Smooth muscle cell (in vitro differentiated cells): Measurements from ENCODE around the gene HBA1. TPM values are rescaled to one million over a fixed set of nuclear protein-coding genes. Genes with fewer than 3 reads are reported as not detected.

Experiments used
- DNase-seq: peaks from one replicate; lab custom pipeline; 2025; ENCODE audit not compliant: unreplicated experiment; lab: John Stamatoyannopoulos, UW
- H2AFZ ChIP-seq: fragments of 200-600 bp; sonication (generic); 2 replicates; pipeline ENCODE4 v1.6.0; 2016; ENCODE audit warnings: antibody characterized with exemption, low read depth, mild to moderate bottlenecking
- H3F3A ChIP-seq: fragments of 200-600 bp; sonication (generic); 2 replicates; pipeline ENCODE4 v1.6.0; 2017; ENCODE audit warnings: antibody characterized with exemption, low read depth
- H3K27ac ChIP-seq: fragments of 200-600 bp; sonication (generic); 2 replicates; pipeline ENCODE4 v1.5.1; 2016; ENCODE audit warnings: low read depth, mild to moderate bottlenecking
- H3K27me3 ChIP-seq: fragments of 200-600 bp; sonication (generic); 2 replicates; pipeline ENCODE4 v1.6.1; 2016; ENCODE audit warnings: low read depth, mild to moderate bottlenecking
- H3K36me3 ChIP-seq: fragments of 200-600 bp; sonication (generic); 2 replicates; pipeline ENCODE4 v1.5.1; 2016; ENCODE audit warnings: low read depth
- H3K4me1 ChIP-seq: fragments of 200-600 bp; sonication (generic); 2 replicates; pipeline ENCODE4 v1.5.1; 2016; ENCODE audit warnings: low read depth
- H3K4me2 ChIP-seq: fragments of 200-600 bp; sonication (generic); 2 replicates; pipeline ENCODE4 v1.6.0; 2016; ENCODE audit warnings: mild to moderate bottlenecking
- H3K4me3 ChIP-seq: fragments of 200-600 bp; sonication (generic); 2 replicates; pipeline ENCODE4 v1.5.1; 2016; ENCODE audit warnings: mild to moderate bottlenecking
- H3K79me2 ChIP-seq: fragments of 200-600 bp; sonication (generic); 2 replicates; pipeline ENCODE4 v1.6.0; 2016; ENCODE audit warnings: low read depth, mild to moderate bottlenecking
- H3K9ac ChIP-seq: fragments of 200-600 bp; sonication (generic); 2 replicates; pipeline ENCODE4 v1.6.0; 2016; ENCODE audit warnings: low read depth
- H3K9me3 ChIP-seq: fragments of 200-600 bp; sonication (generic); replicated peaks from 2 replicates; pipeline ENCODE4 v1.5.1; 2016; ENCODE audit warnings: low read depth
- H4K20me1 ChIP-seq: fragments of 200-600 bp; sonication (generic); 2 replicates; pipeline ENCODE4 v1.6.0; 2016; ENCODE audit warnings: low read depth
- whole genome bisulfite sequencing: methylation state at CpG from one replicate; pipeline ENCODE4 v1.1.7; 2016; ENCODE audit warnings: low lambda C conversion rate; 5-methylcytosine and 5-hydroxymethylcytosine counted together
- polyA plus RNA-seq: library from polyadenylated mRNA; unstranded; fragments of >200 nt; fragmentation: Nextera tagmentation; extraction: Ambion mirVana; gene quantifications from 2 replicates; pipeline ENCODE4 v1.2.1, GENCODE V29; 2016
- total RNA-seq: library from RNA; depleted of rRNA; stranded (reverse); fragments of >200 nt; gene quantifications from 2 replicates; pipeline ENCODE4 v1.2.3, GENCODE V29; 2014
- TF ChIP-seq, protein P1 (sequence below): fragments of 200-600 bp; sonication (generic); IDR thresholded peaks from 2 replicates; pipeline ENCODE4 v1.5.1; 2017; ENCODE audit warnings: borderline replicate concordance, mild to moderate bottlenecking, antibody characterized with exemption; ENCODE audit not compliant: insufficient read depth, poor library complexity, severe bottlenecking

Gene HBA1
- total and polyA plus RNA-seq, 2 experiments from 2014 or later: not detected

DNA sequence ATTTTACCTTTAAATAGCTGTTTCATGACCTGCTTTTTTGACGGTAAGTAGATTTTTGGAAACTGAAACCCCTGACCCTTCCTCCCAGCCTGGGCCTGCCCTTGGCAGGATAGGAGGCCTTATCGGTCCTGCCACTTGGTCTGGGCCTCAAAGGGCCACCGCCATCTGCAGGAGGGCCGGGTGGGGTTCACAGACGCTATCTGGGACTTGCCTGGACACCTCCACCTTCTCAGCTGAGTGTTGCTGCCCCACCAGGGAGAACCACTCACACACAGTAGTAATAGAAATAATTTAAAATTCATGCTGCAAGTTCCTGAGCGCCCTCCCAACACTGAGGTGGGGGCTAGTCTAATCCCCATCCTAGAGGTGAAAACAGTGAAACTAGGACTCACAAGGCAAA, 33.4 kb upstream of the HBA1 start:
- H3K4me2 ChIP-seq: no peak overlapping the region
- no peak overlapping the region for H3K4me3 ChIP-seq
- H3K27ac ChIP-seq: peak overlapping the region; percentile 19
- H3K27me3 ChIP-seq: no peaks in the 10 kb centered on the region
- H3K4me1 ChIP-seq: no peaks in the 10 kb centered on the region
- H3K9ac ChIP-seq: no peak overlapping the region
- H3K79me2 ChIP-seq: no peaks in the 10 kb centered on the region
- no peak for DNase-seq
- H4K20me1 ChIP-seq: no peaks in the 10 kb centered on the region
- no peak overlapping the region for H2AFZ ChIP-seq
- H3K9me3 ChIP-seq: no peaks in the 10 kb centered on the region
- no peaks in the 10 kb centered on the region for H3K36me3 ChIP-seq
- TF ChIP-seq, protein P1, sequence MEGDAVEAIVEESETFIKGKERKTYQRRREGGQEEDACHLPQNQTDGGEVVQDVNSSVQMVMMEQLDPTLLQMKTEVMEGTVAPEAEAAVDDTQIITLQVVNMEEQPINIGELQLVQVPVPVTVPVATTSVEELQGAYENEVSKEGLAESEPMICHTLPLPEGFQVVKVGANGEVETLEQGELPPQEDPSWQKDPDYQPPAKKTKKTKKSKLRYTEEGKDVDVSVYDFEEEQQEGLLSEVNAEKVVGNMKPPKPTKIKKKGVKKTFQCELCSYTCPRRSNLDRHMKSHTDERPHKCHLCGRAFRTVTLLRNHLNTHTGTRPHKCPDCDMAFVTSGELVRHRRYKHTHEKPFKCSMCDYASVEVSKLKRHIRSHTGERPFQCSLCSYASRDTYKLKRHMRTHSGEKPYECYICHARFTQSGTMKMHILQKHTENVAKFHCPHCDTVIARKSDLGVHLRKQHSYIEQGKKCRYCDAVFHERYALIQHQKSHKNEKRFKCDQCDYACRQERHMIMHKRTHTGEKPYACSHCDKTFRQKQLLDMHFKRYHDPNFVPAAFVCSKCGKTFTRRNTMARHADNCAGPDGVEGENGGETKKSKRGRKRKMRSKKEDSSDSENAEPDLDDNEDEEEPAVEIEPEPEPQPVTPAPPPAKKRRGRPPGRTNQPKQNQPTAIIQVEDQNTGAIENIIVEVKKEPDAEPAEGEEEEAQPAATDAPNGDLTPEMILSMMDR: no peak
- peaks cover 6% of the 10 kb centered on the region for H3F3A ChIP-seq
- 88% methylated on average over 6 of the region's 6 CpGs for WGBS

DNA sequence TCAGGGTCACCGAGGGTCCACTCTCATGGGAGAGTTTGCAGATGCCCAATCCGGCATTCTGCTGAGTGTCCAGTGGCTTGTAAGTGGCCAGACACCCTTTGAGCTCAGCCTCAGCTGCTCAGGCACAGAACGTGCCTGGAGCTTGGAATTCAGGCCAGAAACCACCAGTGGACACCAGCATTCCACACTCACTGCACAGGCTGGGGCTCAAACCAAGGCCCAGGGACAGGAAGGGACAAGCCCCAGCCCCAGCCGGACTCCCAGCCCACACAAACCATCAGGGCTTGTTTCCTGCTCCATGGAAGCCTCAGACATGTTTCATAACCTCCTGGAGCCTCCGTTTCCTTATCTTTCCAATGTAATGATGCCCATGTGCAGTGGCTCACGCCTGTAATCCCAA, 33.0 kb upstream of the HBA1 start:
- Histone ChIP-seq H3F3A (peaks cover 6% of the 10 kb centered on the region), H3K27ac (peak overlapping the region; percentile 19), H2AFZ (no peak overlapping the region), H3K36me3 (no peaks in the 10 kb centered on the region), H3K4me3 (no peak overlapping the region), H3K9me3 (no peaks in the 10 kb centered on the region), H4K20me1 (no peaks in the 10 kb centered on the region), H3K9ac (no peak overlapping the region), H3K4me2 (peak overlapping the region; percentile 48), H3K79me2 (no peaks in the 10 kb centered on the region), H3K4me1 (no peaks in the 10 kb centered on the region), H3K27me3 (no peaks in the 10 kb centered on the region)
- TF ChIP-seq, protein P1: no peak
- 34% methylated on average over 6 of the region's 6 CpGs for WGBS
- no peak for DNase-seq

DNA sequence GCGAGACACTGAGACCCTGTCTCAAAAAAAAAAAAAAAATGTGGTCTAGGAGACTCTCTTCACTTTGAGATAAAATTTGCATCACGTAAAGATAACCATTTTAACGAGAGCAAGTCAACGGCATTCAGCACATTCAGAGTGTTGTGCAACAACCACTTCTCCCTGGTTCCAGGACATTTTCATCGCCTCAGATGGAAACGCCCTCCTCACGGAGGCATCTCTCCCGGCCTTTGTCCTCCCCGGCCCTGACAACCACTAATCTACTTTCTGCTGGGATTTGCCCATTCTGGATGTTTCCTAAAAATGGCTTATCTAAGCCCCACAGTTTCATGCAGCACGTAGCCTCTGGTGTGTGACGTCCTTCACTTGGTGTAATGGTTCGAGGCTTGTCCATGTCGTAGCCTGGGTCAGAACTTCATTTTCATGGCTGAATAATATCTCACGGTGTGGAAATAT, 31.7 kb upstream of the HBA1 start:
- no peak for DNase-seq
- Histone ChIP-seq H3K4me2 (no peak overlapping the region), H3K36me3 (no peaks in the 10 kb centered on the region), H3K9ac (no peak overlapping the region), H4K20me1 (no peaks in the 10 kb centered on the region), H3K79me2 (no peaks in the 10 kb centered on the region), H3K4me1 (no peaks in the 10 kb centered on the region), H3K9me3 (no peaks in the 10 kb centered on the region), H3K27me3 (no peaks in the 10 kb centered on the region), H2AFZ (no peak overlapping the region), H3K4me3 (no peak overlapping the region), H3F3A (peaks cover 6% of the 10 kb centered on the region), H3K27ac (no peak overlapping the region)
- TF ChIP-seq, protein P1: no peak
- WGBS: 64% methylated on average over 14 of the region's 14 CpGs

DNA sequence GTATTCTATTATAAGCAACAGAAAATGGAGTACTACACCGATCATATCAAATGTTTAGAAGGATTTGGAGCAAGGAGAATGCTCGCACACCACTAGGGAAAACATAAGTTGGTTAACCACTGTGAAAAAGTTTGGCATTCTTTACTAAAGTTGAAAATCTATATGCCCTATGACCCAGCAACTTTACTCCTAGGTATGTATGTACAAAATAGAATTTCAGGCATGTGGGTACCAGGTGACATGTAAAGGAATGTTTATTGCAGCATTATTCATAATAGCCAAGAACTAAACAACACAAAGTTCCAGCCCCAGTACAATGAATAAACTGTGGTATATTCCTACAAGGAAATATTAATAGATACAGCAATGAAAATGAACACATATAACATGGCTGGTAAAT, 29.8 kb upstream of the HBA1 start:
- Histone ChIP-seq H3K36me3 (no peaks in the 10 kb centered on the region), H3K9ac (no peak overlapping the region), H2AFZ (no peak overlapping the region), H3K27me3 (no peaks in the 10 kb centered on the region), H4K20me1 (no peaks in the 10 kb centered on the region), H3K27ac (no peak overlapping the region), H3F3A (peaks cover 6% of the 10 kb centered on the region), H3K9me3 (no peaks in the 10 kb centered on the region), H3K4me3 (no peak overlapping the region), H3K4me1 (no peaks in the 10 kb centered on the region), H3K4me2 (no peak overlapping the region), H3K79me2 (no peaks in the 10 kb centered on the region)
- 95% methylated on average over 2 of the region's 2 CpGs for WGBS
- TF ChIP-seq, protein P1: no peak
- DNase-seq: no peak
